H1 (cell line): Measurements from ENCODE around the gene TNFAIP8L3. TPM values are rescaled to one million over a fixed set of nuclear protein-coding genes. Genes with fewer than 3 reads are reported as not detected.

Source experiments
- CTCF ChIA-PET: fragments of 300-600 bp; sonication (Branson Sonifier 250); formaldehyde crosslinking; loops from one replicate; lab custom pipeline; 2021; ENCODE audit not compliant: partially characterized antibody; lab: Charles Lee
- POLR2A ChIA-PET: fragments of 300-600 bp; sonication (Branson Sonifier 250); formaldehyde crosslinking; loops from one replicate; lab custom pipeline; 2021; ENCODE audit warnings: inconsistent platforms; ENCODE audit not compliant: partially characterized antibody; lab: Charles Lee
- DNase-seq, 2 experiments: peaks; one replicate each; pipeline versions ENCODE4 v3.0.0 to v3.0.0-alpha.2; 2010 to 2022; ENCODE audit warnings: low spot score in 2 of 2, low read depth in 1 of 2, mixed read lengths in 1 of 2
- FAIRE-seq: peaks from 2 replicates; lab custom pipeline; 2011; peaks lifted over from hg19 to GRCh38; lab: Jason Lieb, UNC
- H2AFZ ChIP-seq: 2 replicates; pipeline ENCODE4 v1.8.1; 2012; ENCODE audit warnings: low read length, inconsistent platforms
- H2AK5ac ChIP-seq: 2 replicates; pipeline ENCODE4 v1.6.1; 2013; ENCODE audit warnings: low read depth, low read length
- H2BK120ac ChIP-seq: replicated peaks from 2 replicates; pipeline ENCODE3; 2013; ENCODE audit warnings: low read depth, low read length, inconsistent platforms
- H2BK12ac ChIP-seq: 2 replicates; pipeline ENCODE4 v1.6.1; 2013; ENCODE audit warnings: low read depth, low read length
- H2BK15ac ChIP-seq: 2 replicates; pipeline ENCODE4 v1.6.1; 2013; ENCODE audit warnings: low read length
- H2BK20ac ChIP-seq: 2 replicates; pipeline ENCODE4 v1.6.1; 2013; ENCODE audit warnings: low read length
- H2BK5ac ChIP-seq: 2 replicates; pipeline ENCODE4 v1.6.1; 2013; ENCODE audit warnings: low read depth, low read length
- H3K14ac ChIP-seq: 2 replicates; pipeline ENCODE4 v1.6.1; 2013; ENCODE audit warnings: inconsistent platforms; ENCODE audit not compliant: insufficient read length
- H3K18ac ChIP-seq: 2 replicates; pipeline ENCODE4 v1.6.1; 2013; ENCODE audit warnings: low read length; ENCODE audit errors: extremely low read depth
- H3K23ac ChIP-seq: 2 replicates; pipeline ENCODE4 v1.6.1; 2013; ENCODE audit warnings: inconsistent platforms; ENCODE audit not compliant: insufficient read length
- H3K23me2 ChIP-seq: 2 replicates; pipeline ENCODE4 v1.6.1; 2013; ENCODE audit warnings: low read depth, low read length
- H3K27ac ChIP-seq: 2 replicates; pipeline ENCODE4 v1.6.1; 2011; ENCODE audit warnings: low read depth, low read length, inconsistent platforms
- H3K27me3 ChIP-seq, 4 experiments: replicated peaks in 1 of 4; 1 replicate in 1 of 4; 2 replicates in 3 of 4; pipeline versions ENCODE4 v1.6.1 to v1.8.1; 2011 to 2013; ENCODE audit warnings: low read length in 3 of 4, mild to moderate bottlenecking in 3 of 4, inconsistent platforms in 2 of 4, mixed read lengths in 2 of 4, moderate library complexity in 1 of 4; ENCODE audit not compliant: control insufficient read depth in 3 of 4, insufficient read depth in 3 of 4; ENCODE audit errors: extremely low read depth in 1 of 4
- H3K36me3 ChIP-seq, 4 experiments: 2 replicates each; pipeline versions ENCODE4 v1.6.1 to v1.8.1; 2011 to 2013; ENCODE audit warnings: mild to moderate bottlenecking in 4 of 4, low read length in 3 of 4, moderate library complexity in 2 of 4, control low read depth in 1 of 4, inconsistent platforms in 1 of 4; ENCODE audit not compliant: insufficient read depth in 4 of 4, control insufficient read depth in 2 of 4
- H3K4ac ChIP-seq: replicated peaks from 2 replicates; pipeline ENCODE3; 2013; ENCODE audit warnings: low read length, low read depth, mixed read lengths, inconsistent platforms; ENCODE audit not compliant: insufficient read length
- H3K4me1 ChIP-seq, 4 experiments: replicated peaks in 1 of 4; 1 replicate in 1 of 4; 2 replicates in 3 of 4; pipeline versions ENCODE4 v1.6.1 to v1.8.1; 2011 to 2013; ENCODE audit warnings: low read length in 3 of 4, inconsistent platforms in 2 of 4, mixed read lengths in 1 of 4; ENCODE audit not compliant: insufficient read depth in 4 of 4, control insufficient read depth in 3 of 4
- H3K4me2 ChIP-seq, 2 experiments: 2 replicates each; pipeline versions ENCODE4 v1.6.1 to v1.8.1; 2011 to 2013; ENCODE audit warnings: low read depth in 2 of 2, low read length in 2 of 2, control low read depth in 1 of 2, inconsistent platforms in 1 of 2, mild to moderate bottlenecking in 1 of 2; ENCODE audit not compliant: insufficient read depth in 1 of 2
- H3K4me3 ChIP-seq, 4 experiments: fragments of 200-600, 300-600 bp in 1 of 4; sonication (generic), shearing (Covaris generic), sonication (Bioruptor Twin) in 1 of 4; 2 replicates each; pipeline versions ENCODE4 v1.5.1 to v1.8.1; 2011 to 2016; ENCODE audit warnings: low read length in 4 of 4, low read depth in 3 of 4, control low read depth in 2 of 4, inconsistent platforms in 2 of 4, mild to moderate bottlenecking in 2 of 4, mixed read lengths in 1 of 4, moderate library complexity in 1 of 4; ENCODE audit not compliant: insufficient read depth in 2 of 4; ENCODE audit errors: extremely low read depth in 1 of 4
- H3K56ac ChIP-seq: replicated peaks from 2 replicates; pipeline ENCODE3; 2013; ENCODE audit warnings: low read depth, mild to moderate bottlenecking, mixed read lengths, low read length, inconsistent platforms; ENCODE audit not compliant: insufficient read length
- H3K79me1 ChIP-seq: 2 replicates; pipeline ENCODE4 v1.6.1; 2013; ENCODE audit warnings: low read depth, low read length, control low read depth
- H3K79me2 ChIP-seq, 2 experiments: 2 replicates each; pipeline versions ENCODE4 v1.6.1 to v1.8.1; 2012 to 2013; ENCODE audit warnings: low read length in 2 of 2, mild to moderate bottlenecking in 2 of 2, inconsistent platforms in 1 of 2; ENCODE audit not compliant: insufficient read depth in 2 of 2, control insufficient read depth in 1 of 2
- H3K9ac ChIP-seq, 4 experiments: replicated peaks in 1 of 4; 1 replicate in 1 of 4; 2 replicates in 3 of 4; pipeline versions ENCODE4 v1.6.1 to v1.8.1; 2011 to 2013; ENCODE audit warnings: low read depth in 3 of 4, low read length in 3 of 4, control low read depth in 2 of 4, mild to moderate bottlenecking in 2 of 4, moderate library complexity in 2 of 4, inconsistent platforms in 1 of 4; ENCODE audit errors: extremely low read depth in 1 of 4
- H3K9me3 ChIP-seq, 2 experiments: 2 replicates each; pipeline versions ENCODE4 v1.6.1 to v1.8.1; 2012 to 2013; ENCODE audit warnings: mild to moderate bottlenecking in 2 of 2, moderate library complexity in 2 of 2, control low read depth in 1 of 2, inconsistent platforms in 1 of 2, low read depth in 1 of 2, low read length in 1 of 2, mixed read lengths in 1 of 2; ENCODE audit not compliant: insufficient read depth in 2 of 2
- H4K20me1 ChIP-seq, 2 experiments: replicated peaks in 1 of 2; 2 replicates each; pipeline versions ENCODE3 to v1.8.1; 2011 to 2013; ENCODE audit warnings: inconsistent platforms in 2 of 2, low read length in 2 of 2, mild to moderate bottlenecking in 1 of 2; ENCODE audit not compliant: insufficient read depth in 2 of 2, control insufficient read depth in 1 of 2
- H4K5ac ChIP-seq: 2 replicates; pipeline ENCODE4 v1.6.1; 2013; ENCODE audit warnings: low read length, low read depth, mixed read lengths, inconsistent platforms; ENCODE audit not compliant: insufficient read length
- H4K8ac ChIP-seq: 2 replicates; pipeline ENCODE4 v1.8.0; 2013; ENCODE audit warnings: mild to moderate bottlenecking, moderate library complexity, low read length, inconsistent platforms; ENCODE audit not compliant: insufficient read depth; ENCODE audit errors: extremely low read depth
- H4K91ac ChIP-seq: replicated peaks from 2 replicates; pipeline ENCODE3; 2013; ENCODE audit warnings: low read length, mixed read lengths, inconsistent platforms; ENCODE audit not compliant: insufficient read length
- CHD1 ChIP-seq: IDR thresholded peaks from 2 replicates; pipeline ENCODE4 v1.6.1; 2012; ENCODE audit warnings: low read depth, low read length, improper control_type of control experiment
- PHF8 ChIP-seq: fragments of 200-600 bp; sonication (generic); conservative IDR thresholded peaks from 2 replicates; pipeline ENCODE4 v1.7.1; 2012; ENCODE audit warnings: low read depth, mild to moderate bottlenecking, inconsistent platforms, low read length, moderate library complexity
- WGBS, 2 experiments: shearing (Covaris generic) in 1 of 2; methylation state at CpG; one replicate each; pipeline versions ENCODE4 v1.1.6 to v1.1.7; 2013 to 2015; ENCODE audit warnings: low lambda C conversion rate in 2 of 2, mixed read lengths in 2 of 2, inconsistent platforms in 1 of 2, low coverage in 1 of 2, missing lambda C conversion rate in 1 of 2; ENCODE audit not compliant: insufficient replicate concordance in 2 of 2, insufficient coverage in 1 of 2, insufficient read length in 1 of 2; ENCODE audit errors: extremely low coverage in 1 of 2, missing lambda C conversion rate in 1 of 2; 5-methylcytosine and 5-hydroxymethylcytosine counted together
- polyA plus RNA-seq, 7 experiments: library from polyadenylated mRNA; depleted of rRNA in 3 of 7; stranded (reverse) in 5 of 7; unstranded in 2 of 7; fragments of >200 nt in 5 of 7; fragments of 200-250 nt in 2 of 7; gene quantifications; 1 replicate in 5 of 7; 2 replicates in 1 of 7; 4 replicates in 1 of 7; pipeline versions ENCODE4 v1.2.1 to v1.2.3, GENCODE V29; 2011 to 2013; ENCODE audit warnings: missing spikeins in 2 of 7, mixed read lengths in 2 of 7
- total RNA-seq: library from RNA; stranded (reverse); fragmentation: NEBNext Ultra II Directional; extraction: Animal tissue kit (Norgen Biotek cat#: 25700); gene quantifications from 2 replicates; pipeline ENCODE4 v1.2.1, GENCODE V29; 2021

The TNFAIP8L3 gene
- total and polyA plus RNA-seq, 2 of the 8 experiments (the other 6 are each of a cell fraction or from before 2014, with no cell fraction given) = 0.23 to 0.67 TPM

DNA sequence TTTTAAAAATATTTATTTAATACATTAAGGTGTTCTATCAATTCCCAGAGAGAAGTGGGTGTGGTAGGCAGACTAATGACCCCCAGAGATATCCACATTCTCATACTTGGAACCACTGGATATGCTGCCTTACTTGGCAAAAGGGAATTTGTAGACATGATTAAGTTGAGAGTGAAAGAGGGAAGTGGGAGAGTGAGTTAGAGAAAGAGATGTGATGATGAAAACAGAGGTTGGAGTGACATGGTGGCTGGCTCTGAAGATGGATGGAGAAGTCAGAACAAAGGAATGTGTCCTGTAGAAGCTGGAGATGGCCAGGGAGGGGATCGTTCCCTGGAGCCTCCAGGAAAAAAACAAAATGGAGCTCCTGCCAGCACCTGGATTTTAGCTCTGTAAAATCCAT lies 32.0 kb downstream of the TNFAIP8L3 start:
- no peaks in the 10 kb centered on the region for H3K23me2 ChIP-seq
- no peak overlapping the region for H3K18ac ChIP-seq
- no peak overlapping the region for H2BK120ac ChIP-seq
- H3K27me3 ChIP-seq = no peaks in the 10 kb centered on the region
- no peak overlapping the region for H3K27ac ChIP-seq
- FAIRE-seq = no peak
- H4K5ac ChIP-seq = no peak overlapping the region
- H2BK12ac ChIP-seq = no peak overlapping the region
- H2BK15ac ChIP-seq = no peak overlapping the region
- H2AK5ac ChIP-seq = no peak overlapping the region
- H3K4ac ChIP-seq = no peak overlapping the region
- ChIA-PET CTCF (no interaction called here), POLR2A (interaction anchor here (0.6 to 2.1 kb wide), 2 partner anchors 15 to 54 kb away, joined by 4 to 5 read pairs; no protein-coding TSS in a partner anchor)
- no peak for DNase-seq
- H3K4me1 ChIP-seq = no peaks in the 10 kb centered on the region
- H4K20me1 ChIP-seq = no peaks in the 10 kb centered on the region
- no peak overlapping the region for H3K4me2 ChIP-seq
- H4K8ac ChIP-seq = no peak overlapping the region
- no peak overlapping the region for H3K23ac ChIP-seq
- H4K91ac ChIP-seq = no peak overlapping the region
- H3K9ac ChIP-seq = no peak overlapping the region
- 64% methylated on average over 1 of the region's 1 CpG; no CpG with 5 or more reads in 1 of the 2 experiments for WGBS, 2 experiments
- H3K36me3 ChIP-seq = no peaks in the 10 kb centered on the region
- H3K79me2 ChIP-seq = no peaks in the 10 kb centered on the region
- no peak overlapping the region for H3K14ac ChIP-seq
- no peak overlapping the region for H2BK20ac ChIP-seq
- no peak overlapping the region for H3K56ac ChIP-seq
- H3K4me3 ChIP-seq = no peak overlapping the region
- no peak overlapping the region for H2BK5ac ChIP-seq
- H3K9me3 ChIP-seq = no peaks in the 10 kb centered on the region
- no peaks in the 10 kb centered on the region for H3K79me1 ChIP-seq
- no peak overlapping the region for H2AFZ ChIP-seq
- TF ChIP-seq PHF8 (no peak), CHD1 (no peak)
